GM21390 (cell line): ENCODE results near the gene ITGA11.

ENCODE experiments used
- ATAC-seq: cut with Tn5 transposase; IDR thresholded peaks from one replicate; pipeline ENCODE4 v1.9.1; 2021; ENCODE audit not compliant: unreplicated experiment

ITGA11 gene

DNA sequence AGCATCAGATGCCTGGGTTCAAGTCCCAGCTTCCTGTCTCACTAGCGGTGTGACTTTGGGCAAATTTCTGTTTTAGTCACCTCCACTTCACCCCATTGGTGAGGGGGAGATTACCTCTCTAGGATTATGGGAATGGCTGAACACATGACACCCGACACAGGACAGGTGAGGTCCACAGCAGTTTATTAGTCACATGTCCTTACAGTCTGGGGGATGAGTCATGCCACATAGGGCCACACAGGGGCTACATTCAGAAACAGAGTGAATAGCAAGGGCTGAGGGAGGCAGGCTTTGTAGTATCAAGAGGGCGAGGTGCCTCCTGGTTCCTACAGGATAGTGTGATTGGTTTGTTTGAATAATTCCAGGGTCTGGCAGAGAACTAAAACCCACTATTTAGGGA, 15.2 kb upstream of the ITGA11 start:
- ATAC-seq: no peak

DNA sequence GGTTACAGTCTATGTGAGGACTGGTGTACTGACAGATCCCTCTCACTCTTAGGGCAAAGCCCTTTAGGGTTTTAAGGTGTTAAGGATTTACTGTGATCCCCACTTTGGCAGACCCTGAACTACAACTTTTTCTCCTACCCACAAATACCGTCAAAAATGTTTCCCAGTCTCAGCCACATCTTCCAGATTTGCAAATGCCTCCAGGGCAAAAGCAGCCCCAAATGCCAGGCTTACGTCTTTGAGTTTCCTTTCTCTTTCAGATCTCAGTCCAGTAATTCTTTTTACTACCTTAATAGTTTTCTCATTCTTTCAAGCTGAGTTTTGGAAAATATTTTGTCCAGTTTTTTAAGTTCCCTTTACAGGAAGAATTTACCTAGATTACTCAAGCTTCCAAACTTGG, 13.4 kb upstream of the ITGA11 start:
- ATAC-seq: no peak

DNA sequence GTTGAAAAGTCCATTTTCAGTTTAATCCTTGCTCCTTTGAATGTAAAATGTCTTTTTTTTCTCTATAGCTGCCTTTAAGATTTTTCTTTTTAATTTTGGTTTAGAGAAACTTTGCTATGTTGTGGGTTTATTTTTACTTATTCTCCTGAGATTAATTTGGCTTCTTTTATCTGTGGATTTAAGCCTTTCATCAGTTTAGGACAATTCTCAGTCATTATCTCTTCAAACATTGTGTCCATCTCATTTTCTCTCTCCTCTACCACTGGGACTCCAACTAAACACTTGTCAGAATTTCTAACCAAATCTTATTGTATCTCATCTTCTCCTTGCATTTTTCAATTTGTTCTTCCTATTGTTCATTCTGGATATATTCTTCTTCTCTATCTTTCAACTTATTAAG, 12.4 kb upstream of the ITGA11 start:
- no peak for ATAC-seq

DNA sequence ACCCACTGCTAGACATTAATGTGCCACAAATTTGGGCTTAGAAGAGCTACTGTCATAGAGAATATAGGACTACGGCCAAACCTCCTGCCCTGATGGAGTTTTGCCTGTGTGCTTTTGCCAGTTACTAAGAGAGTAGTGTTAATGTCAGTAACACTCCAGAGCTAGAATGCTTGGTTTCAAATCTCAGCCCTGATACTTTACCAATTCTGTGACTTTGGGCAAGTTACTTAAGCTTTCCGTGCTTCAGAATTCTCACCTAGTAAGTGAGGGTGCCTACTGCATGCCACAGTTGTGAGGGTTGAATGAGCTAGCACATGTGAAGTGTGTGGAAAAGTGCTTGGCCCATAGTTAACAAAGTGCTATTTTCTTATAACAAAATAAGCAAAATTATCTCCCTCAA, 10.9 kb upstream of the ITGA11 start:
- no peak for ATAC-seq

DNA sequence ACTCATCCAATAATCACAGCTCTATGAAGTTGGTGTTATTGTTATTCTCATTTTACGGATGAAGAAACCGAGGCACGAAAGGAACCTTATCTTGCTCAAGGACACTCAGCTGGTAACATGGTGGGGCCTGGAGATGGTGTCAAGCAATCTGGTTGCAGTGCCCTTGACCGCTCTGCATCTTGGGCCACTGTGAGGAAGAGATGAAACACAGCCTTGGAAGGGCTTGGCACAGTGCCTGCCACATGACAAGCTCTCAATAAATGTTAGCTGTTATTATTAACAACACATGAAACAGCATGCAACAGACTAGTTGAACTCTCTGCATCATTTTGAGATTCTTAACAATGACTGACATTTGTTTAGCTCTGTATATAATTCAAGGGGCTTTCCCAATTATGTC, 10.1 kb upstream of the ITGA11 start:
- no peak for ATAC-seq

DNA sequence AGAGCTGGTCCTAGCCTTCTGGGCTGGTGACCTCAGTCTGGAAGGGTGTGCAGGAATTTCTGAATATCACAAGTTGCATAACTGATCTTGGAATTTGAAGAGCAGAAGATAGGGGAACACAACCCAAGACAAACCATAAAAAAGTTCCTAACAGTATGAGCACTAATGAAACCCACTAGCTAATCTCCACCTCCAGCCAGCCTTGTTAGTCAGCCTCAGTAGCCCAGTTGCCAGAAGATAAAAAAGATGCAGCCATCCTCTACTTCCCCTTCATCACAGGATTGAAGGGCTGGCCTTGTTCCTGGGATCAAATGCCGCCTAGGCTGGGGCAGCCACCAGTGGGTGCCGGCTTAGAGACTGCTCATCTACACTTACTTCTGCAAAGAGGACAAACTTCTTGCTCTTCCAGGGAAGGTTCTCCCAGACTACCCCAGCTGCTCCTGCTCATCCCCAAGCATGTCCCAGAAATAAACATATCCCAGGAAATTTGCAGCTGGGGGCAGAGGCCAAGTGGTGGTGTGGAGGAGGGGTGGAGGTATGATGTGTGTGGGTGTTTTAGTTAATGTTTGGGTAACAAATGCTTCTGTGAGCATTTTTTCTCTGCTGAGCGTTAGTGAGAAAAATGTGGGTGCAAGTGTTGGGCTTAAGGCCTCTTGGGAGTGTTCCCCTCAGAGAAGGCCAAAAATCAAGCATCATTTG, 9.2 kb upstream of the ITGA11 start:
- ATAC-seq: no peak

DNA sequence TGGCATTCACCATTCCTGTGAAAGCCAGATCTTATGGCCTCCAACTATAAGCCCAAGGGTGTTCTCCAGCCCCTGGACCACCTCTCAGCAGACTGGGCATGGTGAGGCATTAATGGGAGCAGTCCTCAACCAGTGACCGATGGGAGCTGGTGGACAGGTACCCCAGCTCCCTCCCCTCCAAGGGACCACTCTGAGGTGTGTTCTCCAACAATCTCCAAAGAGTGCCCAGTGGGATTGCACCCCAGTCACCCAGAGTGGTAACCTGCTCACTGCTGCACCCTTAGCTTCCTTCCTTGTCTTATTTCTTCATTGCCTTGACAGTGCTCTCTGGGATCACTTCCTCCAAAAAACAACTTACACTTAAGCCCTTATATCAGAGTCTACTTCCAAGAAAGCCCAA, 8.2 kb upstream of the ITGA11 start:
- ATAC-seq: no peak

DNA sequence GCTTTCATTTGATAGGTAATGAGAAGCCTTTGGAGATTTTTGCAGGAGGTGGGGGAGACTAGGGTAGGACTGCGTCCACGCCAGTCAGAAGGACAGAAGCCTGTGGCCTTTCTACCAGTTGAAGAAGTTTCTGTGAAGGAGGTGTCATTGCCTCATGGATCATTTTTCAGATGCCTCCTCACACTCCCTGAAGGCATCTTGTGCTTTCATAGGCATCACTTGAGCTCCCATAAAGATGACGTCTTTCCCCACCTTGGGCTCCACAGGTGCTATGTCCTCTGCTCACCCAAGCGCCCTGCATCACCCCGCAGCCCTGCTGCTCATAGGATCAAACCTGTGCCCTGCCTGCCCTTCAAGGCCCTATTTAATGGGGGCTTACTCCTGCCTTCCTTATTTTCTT, 7.5 kb upstream of the ITGA11 start:
- no peak for ATAC-seq

DNA sequence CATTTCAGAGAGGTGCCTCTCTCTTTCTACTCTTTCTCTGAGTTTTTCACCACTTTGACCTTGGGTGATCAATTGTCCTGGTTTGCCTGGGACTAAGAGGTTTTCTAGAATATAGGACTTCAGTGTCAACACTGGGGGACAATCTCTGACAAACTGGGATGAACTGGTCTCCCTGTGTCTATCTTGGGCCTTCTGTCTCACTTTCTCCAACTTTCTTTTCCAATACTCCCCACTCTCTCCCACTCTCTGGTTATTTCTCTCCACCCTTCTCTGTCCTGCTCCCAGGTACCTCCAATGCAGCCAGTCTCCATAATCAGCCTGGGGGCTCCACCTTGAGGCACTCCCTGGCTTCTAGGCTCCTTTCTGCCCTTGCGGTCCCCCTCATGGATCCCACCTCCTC, 4.7 kb upstream of the ITGA11 start:
- ATAC-seq: no peak

DNA sequence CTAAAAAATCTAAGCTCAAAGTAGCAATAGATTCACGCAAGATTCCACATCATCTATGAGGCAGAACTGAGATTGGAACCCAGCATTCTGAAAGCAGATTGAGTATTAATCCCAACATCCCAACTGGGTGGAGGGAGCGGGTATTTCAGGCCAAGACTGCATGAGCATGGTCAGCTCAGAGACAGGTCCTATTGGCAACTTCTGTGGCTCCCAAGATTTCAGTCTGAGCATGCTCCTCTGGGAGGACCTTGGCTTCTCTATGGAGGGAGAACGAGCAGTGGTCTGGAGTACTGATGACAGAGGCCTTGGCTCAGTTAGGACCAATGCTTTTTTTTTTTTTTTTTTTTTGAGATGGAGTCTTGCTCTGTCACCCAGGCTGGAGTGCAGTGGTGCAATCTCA, 4.0 kb upstream of the ITGA11 start:
- ATAC-seq: no peak

DNA sequence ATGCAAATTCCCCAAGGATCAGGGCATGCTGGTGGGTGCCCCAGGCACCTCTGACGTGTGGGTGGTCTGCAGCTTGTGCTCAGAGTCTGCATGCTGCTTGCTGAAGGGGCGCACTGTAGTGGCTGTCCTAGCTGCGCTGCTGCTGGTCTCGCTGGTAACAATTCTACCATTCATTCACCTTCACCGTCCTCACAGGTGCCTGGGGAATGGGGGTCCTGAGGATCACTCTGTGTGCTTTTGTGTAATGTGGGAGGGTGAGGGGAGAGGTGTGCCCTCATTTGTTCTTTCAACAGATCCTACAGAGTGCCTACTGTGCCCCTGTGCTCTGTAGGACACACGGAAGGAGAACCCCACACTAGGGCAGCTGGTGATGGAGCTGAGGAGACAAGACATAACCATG, 2.1 kb upstream of the ITGA11 start:
- no peak for ATAC-seq

DNA sequence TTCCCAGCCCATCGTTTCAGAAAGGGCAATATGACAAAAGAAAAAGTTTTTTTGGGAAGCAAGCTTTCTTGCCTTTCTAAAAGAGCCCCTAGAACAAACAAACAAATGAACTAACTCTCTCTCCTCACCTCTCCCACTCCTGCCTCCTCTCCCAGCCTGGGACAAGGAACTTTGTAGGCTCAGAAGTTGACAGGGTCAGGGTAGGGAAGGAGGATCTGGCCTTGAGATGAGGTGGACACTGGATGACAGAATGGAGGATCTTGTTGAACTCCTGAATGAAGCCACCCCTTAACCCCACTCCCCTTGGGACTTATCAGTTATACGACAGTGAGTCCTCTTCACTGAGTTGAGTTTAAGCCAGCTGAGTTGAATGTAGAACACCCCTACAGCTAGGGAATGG, 1.6 kb upstream of the ITGA11 start:
- no peak for ATAC-seq

DNA sequence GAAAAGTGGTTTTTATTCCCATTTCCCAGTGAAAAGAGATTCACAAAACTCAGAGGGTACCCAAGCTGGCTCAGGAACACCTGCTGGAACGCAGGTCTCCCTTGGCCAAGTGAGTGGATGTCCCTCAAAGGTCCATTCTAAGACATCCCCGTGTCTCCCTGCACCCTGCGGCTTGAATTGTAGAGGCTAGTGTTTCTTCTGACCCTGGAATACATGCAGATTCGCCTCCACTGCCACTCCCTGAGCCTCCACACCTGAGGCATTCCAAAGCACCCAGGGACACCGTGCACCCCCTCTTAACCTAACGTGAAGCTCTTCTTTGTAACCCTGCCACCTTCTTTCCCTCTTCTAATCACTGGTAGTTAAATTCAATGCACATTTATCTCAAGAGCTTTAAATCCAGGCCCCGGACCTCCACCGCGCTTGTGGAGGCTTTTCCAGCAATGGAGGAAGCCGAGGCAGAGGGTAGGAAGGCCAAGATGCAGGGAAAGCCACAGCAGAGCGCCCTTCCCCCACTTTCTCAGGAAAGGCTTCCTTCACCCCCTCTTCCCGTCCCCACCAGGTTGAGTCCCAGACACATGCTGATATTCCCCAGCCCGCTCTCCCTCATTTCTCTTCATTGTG, 590 bp upstream of the ITGA11 start:
- ATAC-seq: no peak

DNA sequence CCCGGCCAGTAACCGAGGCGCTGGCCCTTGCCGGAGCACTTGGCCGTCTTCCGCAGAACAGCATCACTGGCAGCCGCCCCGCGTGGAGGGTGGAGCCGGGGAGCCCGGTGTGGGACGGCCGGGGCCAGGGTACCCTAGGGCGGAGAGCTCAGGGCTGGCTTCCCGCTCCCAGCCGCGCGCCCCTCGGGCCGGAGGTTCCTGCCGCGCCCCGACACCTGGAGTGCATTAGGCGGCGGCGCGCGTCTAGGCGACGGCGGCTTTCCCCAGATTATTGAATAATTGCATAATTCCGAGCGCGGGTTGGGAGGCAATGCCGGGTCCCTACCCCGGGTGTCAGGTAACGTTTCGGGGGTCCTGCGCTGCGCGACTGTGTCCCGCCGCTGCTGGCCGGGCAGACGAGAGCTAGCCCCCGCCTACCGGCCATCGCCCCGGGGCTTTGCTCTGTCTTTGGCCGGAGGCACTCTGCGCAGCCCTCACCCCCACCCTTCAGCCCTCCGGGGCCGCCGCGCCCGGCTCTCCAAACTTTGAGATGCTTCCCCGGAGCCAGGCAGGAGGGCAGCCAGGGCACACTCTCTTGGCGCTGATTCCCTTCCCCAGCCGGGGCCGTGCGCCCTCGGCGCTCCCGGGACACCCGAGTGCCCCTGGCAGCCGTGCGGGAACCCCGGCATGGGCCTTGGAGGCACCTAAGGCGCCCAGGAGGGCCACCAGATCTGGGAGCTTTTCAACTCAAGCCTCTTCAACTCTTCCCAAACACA, 749 bp downstream of the ITGA11 start:
- ATAC-seq: no peak

DNA sequence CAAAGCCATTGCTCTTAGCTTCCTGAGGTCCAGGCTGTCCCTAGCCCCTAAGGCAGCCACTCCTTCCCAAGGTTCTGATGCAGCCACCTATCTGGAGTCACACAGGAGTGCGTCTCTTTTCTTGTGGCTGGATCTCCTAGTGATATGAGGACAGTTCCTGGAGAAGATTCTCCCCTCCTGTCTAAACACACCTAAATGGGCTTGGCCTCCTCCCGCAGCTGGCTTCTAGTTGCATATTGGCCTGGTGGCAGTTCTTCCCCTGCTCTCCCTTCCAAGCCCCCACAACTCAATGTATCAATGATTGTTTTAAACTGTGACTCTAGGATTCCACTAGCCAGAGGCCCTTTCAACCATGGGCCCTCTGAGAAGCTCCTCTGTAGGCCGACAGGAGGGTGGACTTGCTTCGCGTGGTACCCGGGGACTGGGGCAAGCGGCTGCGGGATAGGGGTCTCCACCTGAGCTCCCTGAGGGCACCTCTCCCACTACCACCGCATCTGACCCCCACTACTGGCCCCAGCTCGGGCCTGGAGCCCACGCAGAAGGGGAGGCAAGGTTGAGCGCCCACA, 1.4 kb downstream of the ITGA11 start:
- no peak for ATAC-seq

DNA sequence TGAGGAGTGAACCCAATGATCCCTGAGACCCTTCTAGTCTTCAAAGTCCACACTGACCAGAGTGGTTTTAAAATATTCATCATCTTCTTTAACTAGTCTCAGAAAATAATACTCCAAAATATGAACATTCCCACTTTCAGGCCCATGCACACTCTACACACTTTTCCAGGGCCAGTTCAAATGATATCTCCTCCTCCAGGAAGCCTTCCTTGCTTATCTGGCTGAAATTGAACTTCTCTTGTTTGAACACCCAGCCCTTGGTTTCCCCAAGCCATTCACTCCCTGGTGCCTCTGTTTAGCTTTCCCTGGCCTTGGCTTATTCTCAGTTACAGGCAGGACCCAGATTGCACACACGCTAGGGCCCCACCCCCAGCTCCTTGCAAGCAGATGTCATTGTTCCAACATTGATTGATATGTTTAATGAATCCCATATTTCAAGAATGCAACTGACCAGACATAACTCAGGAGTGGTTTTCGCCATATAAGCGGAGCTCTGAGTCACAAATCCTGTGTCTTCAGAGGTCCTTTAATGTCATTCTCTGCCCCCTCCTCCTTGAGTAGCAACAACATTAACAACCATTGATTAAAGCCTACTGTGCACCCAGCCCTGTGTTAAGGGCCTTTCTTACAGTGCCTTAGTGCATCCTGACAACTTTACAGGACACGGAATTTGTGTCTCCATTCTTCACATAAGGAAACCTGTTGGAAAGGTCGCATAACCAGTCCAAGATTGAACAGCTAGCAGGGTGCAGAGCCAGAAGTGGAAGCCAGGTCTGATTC, 2.1 kb downstream of the ITGA11 start:
- no peak for ATAC-seq

DNA sequence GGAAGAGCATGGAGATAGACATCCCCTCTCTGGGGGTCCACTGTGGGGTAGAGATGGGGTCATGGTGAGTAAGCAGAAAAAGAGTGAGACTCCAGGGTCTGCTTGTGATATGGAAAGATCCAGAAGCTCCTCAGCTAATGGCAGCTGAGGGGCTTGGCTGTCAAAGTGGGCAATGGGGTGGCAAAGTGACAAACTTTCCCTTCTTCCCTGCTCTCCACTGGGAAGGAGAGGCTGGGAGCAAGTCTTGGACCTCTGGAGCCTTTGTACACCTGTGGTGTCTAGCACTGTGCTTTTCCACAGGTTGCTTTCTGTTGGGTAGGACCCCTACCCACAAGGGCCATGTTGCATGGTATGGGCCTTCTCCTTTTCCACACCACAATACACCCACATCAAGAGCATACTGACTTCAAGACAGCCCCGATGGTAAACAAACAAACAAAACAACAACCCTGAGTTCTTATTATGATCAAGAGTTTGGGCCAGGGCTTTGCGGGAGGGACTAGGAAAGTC, 3.5 kb downstream of the ITGA11 start:
- ATAC-seq: no peak

DNA sequence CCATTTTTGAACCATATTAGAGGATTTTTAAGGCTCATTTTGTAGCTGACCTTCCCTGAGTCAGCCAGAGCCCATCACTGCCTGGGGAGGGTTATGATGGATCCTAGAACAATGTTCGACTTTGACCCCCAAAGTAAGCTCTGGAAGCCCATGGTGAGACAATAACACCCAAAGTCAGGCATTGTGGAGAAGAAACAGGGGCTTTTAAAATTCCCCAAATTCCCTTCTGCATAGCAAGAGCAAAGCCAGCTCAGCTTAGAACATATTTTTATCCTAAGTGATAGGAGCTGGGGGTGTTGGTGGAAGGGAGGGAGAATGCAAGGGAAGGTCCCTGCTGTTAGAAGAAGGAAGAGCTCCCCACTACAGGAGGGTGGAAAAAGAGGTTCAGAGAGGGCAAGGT, 4.0 kb downstream of the ITGA11 start:
- ATAC-seq: no peak

DNA sequence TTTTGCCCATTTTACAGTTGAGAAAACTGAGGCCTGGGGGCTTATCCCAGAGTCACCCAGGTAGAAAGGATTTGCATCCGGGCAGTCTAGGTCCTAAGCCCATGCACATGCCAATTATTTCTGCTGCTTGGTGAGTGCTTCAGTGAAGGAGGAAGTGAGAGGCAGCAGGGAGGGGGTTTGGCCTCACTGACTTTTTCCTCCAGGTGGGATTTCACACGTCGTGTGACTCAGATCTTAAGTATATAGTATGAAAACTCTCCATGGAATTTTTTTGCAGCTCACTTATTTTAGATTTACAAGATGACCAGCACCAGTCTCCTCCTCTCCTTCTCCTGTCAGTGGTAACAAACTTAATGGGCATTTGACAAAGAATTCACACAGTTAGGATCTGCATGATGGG, 4.6 kb downstream of the ITGA11 start:
- no peak for ATAC-seq

DNA sequence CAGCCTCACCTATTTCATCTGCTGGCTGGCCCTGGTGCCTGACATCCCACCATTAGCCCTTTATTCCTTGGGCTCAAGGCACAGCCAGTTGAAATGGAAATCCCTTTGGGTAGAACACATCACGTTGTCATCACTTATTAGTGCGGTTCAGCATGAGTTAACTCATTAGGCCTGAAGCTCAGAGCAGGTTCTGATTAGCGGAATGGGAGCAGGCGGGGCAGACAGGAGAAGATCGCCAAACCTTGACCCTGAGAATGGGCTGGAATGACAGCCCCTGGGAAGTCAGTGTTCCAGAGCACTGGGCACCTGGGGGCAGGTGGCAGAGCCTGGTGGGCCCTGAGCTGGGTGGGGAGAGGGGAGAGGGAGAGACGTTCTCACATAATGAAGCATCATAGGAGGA, 5.8 kb downstream of the ITGA11 start:
- ATAC-seq: no peak

DNA sequence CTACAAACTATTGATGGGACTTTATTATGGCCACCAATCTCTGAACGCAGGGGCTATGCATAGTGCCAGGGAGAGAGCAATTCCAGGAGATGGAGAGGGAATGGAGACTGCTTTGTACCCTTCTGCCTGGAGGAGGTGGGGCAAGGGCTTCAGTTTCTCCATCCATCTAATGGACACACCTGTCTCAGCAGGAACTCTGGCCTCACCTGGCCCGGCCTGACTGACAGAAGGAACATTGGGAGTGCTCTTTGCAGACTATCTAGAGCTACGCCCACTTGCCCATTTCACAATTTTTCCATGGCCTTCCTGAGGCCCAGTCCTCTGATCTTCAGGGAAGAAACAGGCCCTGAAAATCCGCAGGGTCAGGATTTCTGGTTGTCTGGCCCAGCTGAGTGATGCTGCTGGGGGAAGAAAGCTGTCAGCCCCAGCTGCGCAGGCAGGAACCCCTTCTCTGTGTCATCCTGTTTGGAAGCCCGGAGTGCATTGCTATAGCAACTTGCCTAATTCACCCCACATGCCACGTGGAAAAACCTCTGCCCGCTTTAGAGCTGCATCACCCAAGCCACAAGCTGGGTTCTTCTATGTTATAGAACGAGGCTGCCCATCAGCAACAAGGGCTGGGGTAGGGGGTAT, 6.4 kb downstream of the ITGA11 start:
- ATAC-seq: no peak
